K562 (cell line): ENCODE measurements around the gene BCL7B. TPM values are rescaled to one million over a fixed set of nuclear protein-coding genes. Genes with fewer than 3 reads are reported as not detected.

ENCODE experiments used
- CEBPG ChIP-seq, 3 experiments: fragments of 200-800 bp in 1 of 3; sonication (Bioruptor generic) in 1 of 3; sonication (generic) in 1 of 3; formaldehyde crosslinking in 1 of 3; IDR thresholded peaks in 2 of 3; conservative IDR thresholded peaks in 1 of 3; 2 replicates each; pipeline versions ENCODE4 v1.6.1 to v1.8.0; 2016 to 2022; ENCODE audit warnings: missing compliant biosample characterization in 2 of 3, missing genetic modification characterization in 2 of 3, mild to moderate bottlenecking in 1 of 3, missing genetic modification reagents in 1 of 3
- FOXA3 ChIP-seq, 2 experiments: fragments of 450-650 bp in 1 of 2; sonication (generic) in 1 of 2; formaldehyde crosslinking; IDR thresholded peaks in 1 of 2; conservative IDR thresholded peaks in 1 of 2; 2 replicates each; pipeline versions ENCODE4 v1.4.0 to v1.8.0; 2020 to 2022; ENCODE audit warnings: mild to moderate bottlenecking in 2 of 2, missing genetic modification reagents in 1 of 2
- HBP1 ChIP-seq: fragments of 450-650 bp; formaldehyde crosslinking; IDR thresholded peaks from 2 replicates; pipeline ENCODE4 v1.4.0; 2022; ENCODE audit warnings: missing genetic modification characterization
- MEF2A ChIP-seq: IDR thresholded peaks from 2 replicates; pipeline ENCODE4 v1.6.1; 2011; ENCODE audit warnings: low read depth, mild to moderate bottlenecking, low read length, moderate library complexity; ENCODE audit not compliant: control insufficient read depth
- POLR3A ChIP-seq: IDR thresholded peaks from 2 replicates; pipeline ENCODE4 v1.6.1; 2011; ENCODE audit warnings: borderline replicate concordance, mild to moderate bottlenecking, moderate library complexity; ENCODE audit not compliant: insufficient read length, insufficient read depth; ENCODE audit errors: extremely low read depth
- SAP30 ChIP-seq: fragments of 200-600 bp; sonication (generic); IDR thresholded peaks from 2 replicates; pipeline ENCODE4 v1.6.1; 2012; ENCODE audit warnings: borderline replicate concordance, low read depth, mild to moderate bottlenecking, moderate library complexity, low read length, control low read depth, inconsistent platforms; ENCODE audit not compliant: insufficient read depth, poor library complexity, severe bottlenecking
- SIN3A ChIP-seq, 2 experiments: fragments of 150-350 bp in 1 of 2; IDR thresholded peaks; 2 replicates each; pipeline ENCODE4 v1.6.1; 2011 to 2016; ENCODE audit warnings: borderline replicate concordance in 2 of 2, low read depth in 2 of 2, low read length in 2 of 2, mild to moderate bottlenecking in 2 of 2, moderate library complexity in 2 of 2; ENCODE audit not compliant: control insufficient read depth in 1 of 2
- TEAD1 ChIP-seq, 2 experiments: fragments of 450-650 bp in 1 of 2; sonication (generic) in 1 of 2; formaldehyde crosslinking; IDR thresholded peaks; 2 replicates each; pipeline versions ENCODE4 v1.4.0 to v1.8.0; 2020 to 2022; ENCODE audit warnings: mild to moderate bottlenecking in 2 of 2, missing genetic modification reagents in 1 of 2
- TSC22D4 ChIP-seq: fragments of 450-650 bp; IDR thresholded peaks from 2 replicates; pipeline ENCODE4 v1.6.1; 2016; ENCODE audit warnings: missing genetic modification characterization, missing biosample characterization, control low read depth
- TSHZ1 ChIP-seq: fragments of 250-450 bp; sonication (Bioruptor Pico); IDR thresholded peaks from 2 replicates; pipeline ENCODE4 v1.4.0; 2020; ENCODE audit warnings: mild to moderate bottlenecking, moderate library complexity
- ZKSCAN8 ChIP-seq: fragments of 200-800 bp; sonication (Bioruptor generic); IDR thresholded peaks from 2 replicates; pipeline ENCODE4 v1.6.1; 2016; ENCODE audit warnings: missing genetic modification characterization, missing compliant biosample characterization
- ZNF212 ChIP-seq: fragments of 450-650 bp; formaldehyde crosslinking; IDR thresholded peaks from 2 replicates; pipeline ENCODE4 v1.4.0; 2020; ENCODE audit warnings: mild to moderate bottlenecking
- ZNF239 ChIP-seq: fragments of 250-450 bp; sonication (Bioruptor Pico); IDR thresholded peaks from 2 replicates; pipeline ENCODE4 v1.4.0; 2020; ENCODE audit warnings: mild to moderate bottlenecking
- ZNF41 ChIP-seq: fragments of 250-450 bp; sonication (Bioruptor Pico); conservative IDR thresholded peaks from 2 replicates; pipeline ENCODE4 v1.4.0; 2020; ENCODE audit warnings: mild to moderate bottlenecking
- ZNF444 ChIP-seq: fragments of 250-450 bp; sonication (Bioruptor Pico); IDR thresholded peaks from 2 replicates; pipeline ENCODE4 v1.4.0; 2020; ENCODE audit warnings: mild to moderate bottlenecking, moderate library complexity
- ZNF551 ChIP-seq: fragments of 250-450 bp; sonication (Bioruptor Pico); IDR thresholded peaks from 2 replicates; pipeline ENCODE4 v1.5.0; 2021; ENCODE audit warnings: mild to moderate bottlenecking, moderate library complexity
- ZNF561 ChIP-seq: fragments of 450-650 bp; formaldehyde crosslinking; conservative IDR thresholded peaks from 2 replicates; pipeline ENCODE4 v1.4.0; 2020; ENCODE audit warnings: mild to moderate bottlenecking, moderate library complexity
- ZNF77 ChIP-seq: fragments of 250-450 bp; sonication (Bioruptor Pico); IDR thresholded peaks from 2 replicates; pipeline ENCODE4 v1.5.0; 2020
- polyA plus RNA-seq, 8 experiments: library from polyadenylated mRNA; depleted of rRNA in 4 of 8; stranded (reverse) in 5 of 8; unstranded in 3 of 8; fragments of >200 nt; fragmentation: Nextera tagmentation in 2 of 8; fragmentation: Illumina TruSeq in 1 of 8; extraction: Ambion mirVana in 2 of 8; extraction: Trizol in 1 of 8; gene quantifications; 2 replicates each; pipeline versions ENCODE4 v1.2.1 to v1.2.3, GENCODE V29; 2011 to 2014; ENCODE audit warnings: inconsistent platforms in 1 of 8, missing spikeins in 1 of 8
- total RNA-seq, 7 experiments: library from RNA; depleted of rRNA in 6 of 7; stranded (reverse); fragments of >200 nt in 6 of 7; fragmentation: Illumina TruSeq in 2 of 7; extraction: Trizol in 2 of 7; gene quantifications; 2 replicates each; pipeline versions ENCODE4 v1.2.1 to v1.2.3, GENCODE V29; 2011 to 2021; ENCODE audit warnings: low replicate concordance in 1 of 7
- TF ChIP-seq, protein P1 (sequence below): fragments of 200-800 bp; sonication (Bioruptor generic); IDR thresholded peaks from 2 replicates; pipeline ENCODE4 v1.6.1; 2017; ENCODE audit warnings: missing genetic modification characterization, missing compliant biosample characterization

Gene BCL7B
- total and polyA plus RNA-seq, 9 of the 15 experiments (the other 6 are each of a cell fraction or from before 2014, with no cell fraction given): 10.0 to 73.2 (median 32.9) TPM

DNA sequence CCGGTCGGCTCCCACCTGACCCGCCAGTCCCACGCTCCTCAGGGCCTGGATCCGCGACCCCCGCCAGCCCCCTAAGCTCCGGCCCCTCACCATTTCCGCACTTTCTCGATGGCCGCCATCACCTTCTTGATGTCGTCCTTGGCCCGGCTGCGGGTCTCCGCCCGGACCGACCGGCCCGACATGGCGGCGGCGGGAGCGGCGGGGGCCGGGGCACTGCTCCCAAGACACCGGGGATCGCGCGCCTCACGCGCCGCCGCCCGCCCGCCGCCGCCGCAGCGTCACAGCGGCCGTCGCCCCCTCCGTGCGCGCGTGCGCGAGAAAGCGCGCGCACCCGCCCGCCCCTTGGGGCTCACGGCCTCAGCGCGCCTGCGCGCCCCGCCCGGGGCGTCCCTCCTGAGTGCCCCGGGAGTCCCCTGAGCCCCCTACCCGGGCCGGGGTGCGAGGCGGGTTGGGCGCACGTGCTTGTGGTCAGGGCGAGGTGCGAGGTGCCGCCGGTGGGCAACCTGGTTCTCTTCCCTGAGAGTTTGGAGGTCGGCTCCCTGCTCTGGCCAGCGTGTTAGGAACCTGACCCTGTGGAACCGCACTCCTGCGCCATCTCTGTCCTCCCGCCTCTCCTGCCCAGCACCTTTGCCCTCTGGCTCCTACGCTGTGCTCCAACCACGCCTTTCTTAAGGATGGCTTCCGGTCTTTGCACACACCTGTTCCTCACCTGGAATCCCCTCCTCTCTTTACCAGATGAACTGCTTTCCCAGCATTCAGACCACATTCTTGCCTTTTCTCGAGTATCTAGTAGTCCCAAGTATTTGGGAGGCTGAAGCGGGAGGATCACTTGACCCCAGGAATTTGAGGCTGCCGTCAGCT lies at the start of gene BCL7B (continued):
- TF ChIP-seq TSHZ1 (CRISPR knock-in tag): 0 out of 2 replicates have a peak, but pooled peaks have one; percentile 11
- TF ChIP-seq ZKSCAN8 (CRISPR knock-in tag): no peak
- TF ChIP-seq MEF2A: no peak
- no peak; the same call in 1 of the 2 replicates for TF ChIP-seq ZNF239 (CRISPR knock-in tag)
- TF ChIP-seq FOXA3 (CRISPR knock-in tag; conservative IDR thresholded peaks at IDR 0.05 in 1 of 2, IDR thresholded peaks at IDR 0.05 in 1 of 2): peak in 1 of 2 experiments; percentile 60; a peak in 2 of 4 replicates
- TF ChIP-seq POLR3A: no peak
- TF ChIP-seq TSC22D4 (tag): no peak
- TF ChIP-seq ZNF212 (CRISPR knock-in tag): no peak
- no peak for TF ChIP-seq ZNF561 (CRISPR knock-in tag)
- TF ChIP-seq ZNF41 (CRISPR knock-in tag): peak; percentile 45; the same call in 1 of the 2 replicates
- no peak for TF ChIP-seq ZNF77 (CRISPR knock-in tag)
- TF ChIP-seq, protein P1, sequence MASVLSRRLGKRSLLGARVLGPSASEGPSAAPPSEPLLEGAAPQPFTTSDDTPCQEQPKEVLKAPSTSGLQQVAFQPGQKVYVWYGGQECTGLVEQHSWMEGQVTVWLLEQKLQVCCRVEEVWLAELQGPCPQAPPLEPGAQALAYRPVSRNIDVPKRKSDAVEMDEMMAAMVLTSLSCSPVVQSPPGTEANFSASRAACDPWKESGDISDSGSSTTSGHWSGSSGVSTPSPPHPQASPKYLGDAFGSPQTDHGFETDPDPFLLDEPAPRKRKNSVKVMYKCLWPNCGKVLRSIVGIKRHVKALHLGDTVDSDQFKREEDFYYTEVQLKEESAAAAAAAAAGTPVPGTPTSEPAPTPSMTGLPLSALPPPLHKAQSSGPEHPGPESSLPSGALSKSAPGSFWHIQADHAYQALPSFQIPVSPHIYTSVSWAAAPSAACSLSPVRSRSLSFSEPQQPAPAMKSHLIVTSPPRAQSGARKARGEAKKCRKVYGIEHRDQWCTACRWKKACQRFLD: peak; percentile 72; the same call in 1 of the 2 replicates
- no peak for TF ChIP-seq SIN3A (IDR thresholded peaks at IDR 0.05; ENCODE audit: borderline replicate concordance in 2 of 2, control insufficient read depth in 1 of 2, low read depth in 2 of 2, low read length in 2 of 2)
- TF ChIP-seq TEAD1 (CRISPR knock-in tag; IDR thresholded peaks at IDR 0.05): peak; percentile 38 to 86; a peak in 2 of 4 replicates
- peak; percentile 76; the same call in 1 of the 2 replicates for TF ChIP-seq HBP1 (CRISPR knock-in tag)
- no peak for TF ChIP-seq SAP30
- no peak for TF ChIP-seq ZNF551 (CRISPR knock-in tag)
- TF ChIP-seq ZNF444 (CRISPR knock-in tag): no peak
- no peak for TF ChIP-seq CEBPG (CRISPR knock-in tag; IDR thresholded peaks at IDR 0.05)
- TF ChIP-seq CEBPG (tag; conservative IDR thresholded peaks at IDR 0.05 in 1 of 2, IDR thresholded peaks at IDR 0.05 in 1 of 2): no peak
